ENCODE results near the gene MICB.

DNA sequence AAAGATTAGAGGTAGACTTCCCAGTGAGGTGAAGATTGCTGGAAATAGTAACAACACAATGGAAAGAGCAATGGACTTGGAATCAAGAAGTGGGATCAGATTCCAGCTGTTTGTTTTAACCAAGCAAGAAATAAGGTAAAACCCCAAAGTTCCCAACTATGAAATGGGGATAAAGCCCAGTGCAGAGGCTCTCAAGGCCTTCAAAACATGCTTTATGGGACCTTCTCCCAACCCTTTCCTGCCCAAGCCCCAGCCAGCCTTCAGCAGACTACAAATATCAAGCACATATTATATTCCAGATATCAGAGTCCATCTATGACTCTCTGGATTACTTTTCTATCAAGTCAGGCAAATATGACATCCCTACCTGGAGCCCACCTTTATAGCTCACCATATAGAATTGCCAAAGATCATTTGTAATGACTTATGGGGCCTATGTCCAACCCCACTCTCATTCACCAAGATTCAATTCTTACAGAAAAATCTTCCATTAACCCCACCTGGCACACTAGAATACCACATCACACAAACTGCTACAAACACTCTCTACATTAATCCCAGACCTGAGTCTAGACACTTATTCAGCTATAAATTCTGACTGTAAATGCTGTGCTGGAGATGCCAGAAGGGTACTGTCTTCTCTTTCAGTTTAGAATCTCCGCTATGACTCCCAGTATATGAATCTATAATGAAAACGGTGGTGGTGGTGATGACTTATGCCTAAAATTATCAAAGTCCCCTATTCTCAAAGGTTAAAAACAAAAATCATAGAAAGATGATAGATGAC, 37.8 kb downstream of the MICB start:
- TF ChIP-seq, protein P1, sequence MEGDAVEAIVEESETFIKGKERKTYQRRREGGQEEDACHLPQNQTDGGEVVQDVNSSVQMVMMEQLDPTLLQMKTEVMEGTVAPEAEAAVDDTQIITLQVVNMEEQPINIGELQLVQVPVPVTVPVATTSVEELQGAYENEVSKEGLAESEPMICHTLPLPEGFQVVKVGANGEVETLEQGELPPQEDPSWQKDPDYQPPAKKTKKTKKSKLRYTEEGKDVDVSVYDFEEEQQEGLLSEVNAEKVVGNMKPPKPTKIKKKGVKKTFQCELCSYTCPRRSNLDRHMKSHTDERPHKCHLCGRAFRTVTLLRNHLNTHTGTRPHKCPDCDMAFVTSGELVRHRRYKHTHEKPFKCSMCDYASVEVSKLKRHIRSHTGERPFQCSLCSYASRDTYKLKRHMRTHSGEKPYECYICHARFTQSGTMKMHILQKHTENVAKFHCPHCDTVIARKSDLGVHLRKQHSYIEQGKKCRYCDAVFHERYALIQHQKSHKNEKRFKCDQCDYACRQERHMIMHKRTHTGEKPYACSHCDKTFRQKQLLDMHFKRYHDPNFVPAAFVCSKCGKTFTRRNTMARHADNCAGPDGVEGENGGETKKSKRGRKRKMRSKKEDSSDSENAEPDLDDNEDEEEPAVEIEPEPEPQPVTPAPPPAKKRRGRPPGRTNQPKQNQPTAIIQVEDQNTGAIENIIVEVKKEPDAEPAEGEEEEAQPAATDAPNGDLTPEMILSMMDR (IDR thresholded peaks at IDR 0.05), result no peak
- TF ChIP-seq POLR2A (IDR thresholded peaks at IDR 0.05), result no peak
